HCT116 (cell line): ENCODE measurements around the gene SPATA6.

Experiments used
- ATF3 ChIP-seq: IDR thresholded peaks from 2 replicates; pipeline ENCODE4 v1.6.1; 2012
- CEBPB ChIP-seq: IDR thresholded peaks from 2 replicates; pipeline ENCODE4 v1.6.1; 2012; ENCODE audit warnings: low read depth
- CTCF ChIP-seq, 3 experiments: fragments of 200-600 bp in 1 of 3; sonication (generic) in 1 of 3; IDR thresholded peaks in 2 of 3; conservative IDR thresholded peaks in 1 of 3; 2 replicates each; pipeline ENCODE4 v1.5.1; 2012 to 2017; ENCODE audit warnings: low read depth in 2 of 3, low read length in 2 of 3, antibody characterized with exemption in 1 of 3, borderline replicate concordance in 1 of 3, control low read depth in 1 of 3, mild to moderate bottlenecking in 1 of 3, mixed read lengths in 1 of 3, mixed run types in 1 of 3, moderate library complexity in 1 of 3; ENCODE audit not compliant: insufficient read depth in 1 of 3
- ELF1 ChIP-seq: IDR thresholded peaks from 2 replicates; pipeline ENCODE4 v1.6.1; 2012; ENCODE audit warnings: low read depth, borderline replicate concordance
- EZH2 ChIP-seq: fragments of 200-600 bp; sonication (generic); IDR thresholded peaks from 2 replicates; pipeline ENCODE4 v1.6.1; 2017; ENCODE audit warnings: antibody characterized with exemption, mixed run types
- MAX ChIP-seq: IDR thresholded peaks from 2 replicates; pipeline ENCODE4 v1.6.1; 2012
- POLR2A ChIP-seq: IDR thresholded peaks from 2 replicates; pipeline ENCODE4 v1.7.0; 2011; ENCODE audit warnings: borderline replicate concordance; ENCODE audit not compliant: insufficient read depth, insufficient read length; ENCODE audit errors: extremely low read depth
- RAD21 ChIP-seq: IDR thresholded peaks from 2 replicates; pipeline ENCODE4 v1.6.1; 2012; ENCODE audit warnings: low read depth, mild to moderate bottlenecking
- REST ChIP-seq: IDR thresholded peaks from 2 replicates; pipeline ENCODE4 v1.6.1; 2012; ENCODE audit warnings: low read depth
- SIN3A ChIP-seq: IDR thresholded peaks from 2 replicates; pipeline ENCODE4 v1.6.1; 2012; ENCODE audit warnings: low read depth
- SP1 ChIP-seq: IDR thresholded peaks from 2 replicates; pipeline ENCODE4 v1.6.1; 2012; ENCODE audit warnings: low read depth
- ZNF274 ChIP-seq: fragments of 200-500 bp; sonication (Bioruptor generic); IDR thresholded peaks from 2 replicates; pipeline ENCODE4 v1.6.1; 2014; ENCODE audit warnings: mild to moderate bottlenecking, low read depth, low read length, inconsistent platforms

- TF ChIP-seq POLR2A (no peak), CTCF (IDR thresholded peaks at IDR 0.05 in 2 of 3, conservative IDR thresholded peaks at IDR 0.05 in 1 of 3; ENCODE audit: borderline replicate concordance in 1 of 3, insufficient read depth in 1 of 3, low read depth in 2 of 3, low read length in 2 of 3) (no peak), REST (no peak), SP1 (no peak), ELF1 (no peak), EZH2 (no peak), SIN3A (no peak), RAD21 (no peak), MAX (no peak), ZNF274 (no peak), CEBPB (no peak), ATF3 (no peak)
Observed at GRCh38 chr1:48344373-48344772, 127.6 kb downstream of the SPATA6 start.
